BJ (cell line): Measurements from ENCODE around the gene PSMC2. TPM values are rescaled to one million over a fixed set of nuclear protein-coding genes. Genes with fewer than 3 reads are reported as not detected.

Experiments used
- CTCF ChIA-PET: fragments of 350-600 bp; formaldehyde crosslinking; extraction: SDS; loops from one replicate; lab custom pipeline; 2021; ENCODE audit warnings: antibody characterized with exemption, inconsistent platforms; lab: Yijun Ruan, JAX
- POLR2A ChIA-PET: fragments of 300-600 bp; sonication (Branson Sonifier 250); formaldehyde crosslinking; extraction: SDS; loops from one replicate; lab custom pipeline; 2021; ENCODE audit warnings: antibody characterized with exemption; lab: Charles Lee
- DNase-seq: peaks from one replicate; pipeline ENCODE4 v3.0.0-alpha.2; 2011; ENCODE audit warnings: low read depth
- H3K27me3 ChIP-seq: 2 replicates; pipeline ENCODE4 v1.6.0; 2011; ENCODE audit warnings: low read length; ENCODE audit not compliant: control insufficient read depth, insufficient read depth
- H3K36me3 ChIP-seq: 2 replicates; pipeline ENCODE4 v1.5.1; 2011; ENCODE audit warnings: low read length; ENCODE audit not compliant: control insufficient read depth, insufficient read depth
- H3K4me3 ChIP-seq: 2 replicates; pipeline ENCODE4 v1.5.1; 2011; ENCODE audit warnings: low read depth, mild to moderate bottlenecking, control low read depth, low read length
- CTCF ChIP-seq: IDR thresholded peaks from 2 replicates; pipeline ENCODE4 v1.5.1; 2011; ENCODE audit warnings: low read depth, mild to moderate bottlenecking, control low read depth, inconsistent platforms, low read length, moderate library complexity; ENCODE audit not compliant: insufficient read depth
- polyA minus RNA-seq: library from RNA; depleted of rRNA, polyadenylated mRNA; stranded (reverse); fragments of >200 nt; gene quantifications from 2 replicates; pipeline ENCODE4 v1.2.3, GENCODE V29; 2011; rRNA and poly(A)+ RNA removed
- polyA plus RNA-seq: library from polyadenylated mRNA; depleted of rRNA; stranded (reverse); fragments of >200 nt; gene quantifications from 2 replicates; pipeline ENCODE4 v1.2.3, GENCODE V29; 2011; rRNA removed

The PSMC2 gene
- 103 and 179 TPM in 2 replicates for polyA plus RNA-seq
- 32.8 and 49.1 TPM in 2 replicates for polyA minus RNA-seq

GRCh38 chr7:103347507-103348267, at the start of gene PSMC2:
PSMC2 (plus strand) TSS chr7:103347643; CDS start chr7:103347712, 69 bp downstream.
- POLR2A ChIA-PET, result no interaction called here
- Histone ChIP-seq H3K27me3 (no peaks in the 10 kb centered on the region), H3K36me3 (no peaks in the 10 kb centered on the region), H3K4me3 (peak within 1 kb of the TSS; percentile 83)
- CTCF ChIA-PET, result interaction anchor here (0.9 kb wide), 1 partner anchor 50 kb away, joined by 3 read pairs; the partner anchor contains the start of gene PMPCB
- no peak for TF ChIP-seq CTCF
- peak; percentile 41 for DNase-seq

GRCh38 chr7:103297837-103298179, 49.6 kb upstream of the PSMC2 start:
- DNase-seq, result no peak
- no peaks in the 10 kb centered on the region; the same call in 1 of the 2 replicates for H3K36me3 ChIP-seq
- no peak for TF ChIP-seq CTCF
- POLR2A ChIA-PET, result no interaction called here
- no peaks in the 10 kb centered on the region for H3K27me3 ChIP-seq
- H3K4me3 ChIP-seq, result peak overlapping the region; percentile 59
- CTCF ChIA-PET, result interaction anchor here (0.6 to 1.5 kb wide), 4 partner anchors 9 to 50 kb away, joined by 3 to 5 read pairs (median 4); partner anchors contain the start of gene PSMC2

- ChIA-PET CTCF (interaction anchor here (1.3 kb wide), 1 partner anchor 19 kb away, joined by 9 read pairs; no protein-coding TSS in a partner anchor), POLR2A (no interaction called here)
- no peak overlapping the region for H3K4me3 ChIP-seq
- no peak for DNase-seq
- TF ChIP-seq CTCF, result no peak
- H3K36me3 ChIP-seq, result peaks cover 1% of the 10 kb centered on the region
- no peaks in the 10 kb centered on the region for H3K27me3 ChIP-seq
Observed at GRCh38 chr7:103299660-103300059, 47.8 kb upstream of the PSMC2 start.

- CTCF ChIA-PET, result no interaction called here
- peaks cover 1% of the 10 kb centered on the region for H3K36me3 ChIP-seq
- no peak for TF ChIP-seq CTCF
Observed at GRCh38 chr7:103301441-103301840, 46.0 kb upstream of the PSMC2 start.

GRCh38 chr7:103307503-103308231, 39.8 kb upstream of the PSMC2 start:
- H3K36me3 ChIP-seq, result peaks cover 8% of the 10 kb centered on the region
- DNase-seq, result no peak
- no peak for TF ChIP-seq CTCF
- CTCF ChIA-PET, result interaction anchor here (1.0 to 2.0 kb wide), 4 partner anchors 10 to 34 kb away, joined by 3 to 5 read pairs (median 4); partner anchors contain the start of gene PMPCB
- POLR2A ChIA-PET, result no interaction called here
- H3K27me3 ChIP-seq, result no peaks in the 10 kb centered on the region
- H3K4me3 ChIP-seq, result no peak overlapping the region

More at GRCh38 chr7:103301441-103301840, 46.0 kb upstream of the PSMC2 start:
- H3K4me3 ChIP-seq, result no peak overlapping the region
- POLR2A ChIA-PET, result interaction anchor here (0.6 kb wide), 1 partner anchor 10 kb away, joined by 3 read pairs; no protein-coding TSS in a partner anchor
- no peaks in the 10 kb centered on the region for H3K27me3 ChIP-seq
- DNase-seq, result no peak
